ENCODE data around the gene RRP12.

RRP12 gene

DNA sequence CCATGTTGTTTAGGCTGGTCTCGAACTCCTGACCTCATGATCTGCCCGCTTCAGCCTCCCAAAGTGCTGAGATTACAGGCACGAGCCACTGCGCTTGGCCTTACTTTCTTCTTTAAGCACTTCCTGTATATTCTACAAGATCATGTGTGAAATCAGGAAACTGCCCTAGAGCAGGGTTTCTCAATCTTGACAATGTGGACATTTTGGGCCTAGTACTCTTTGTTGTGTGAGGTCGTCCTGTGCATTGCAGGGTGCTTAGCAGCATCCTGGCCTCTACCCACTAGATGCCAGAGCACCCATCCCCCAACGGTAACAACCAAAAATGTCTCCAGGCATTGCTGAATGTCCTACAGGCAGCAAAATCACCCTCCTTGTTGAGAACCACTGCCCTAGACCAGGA, 24.7 kb downstream of the RRP12 start:
- no peak overlapping the region for H3K4me3 ChIP-seq (ENCODE audit: low read depth, low read length)
- DNase-seq (ENCODE audit: low read depth), result no peak

DNA sequence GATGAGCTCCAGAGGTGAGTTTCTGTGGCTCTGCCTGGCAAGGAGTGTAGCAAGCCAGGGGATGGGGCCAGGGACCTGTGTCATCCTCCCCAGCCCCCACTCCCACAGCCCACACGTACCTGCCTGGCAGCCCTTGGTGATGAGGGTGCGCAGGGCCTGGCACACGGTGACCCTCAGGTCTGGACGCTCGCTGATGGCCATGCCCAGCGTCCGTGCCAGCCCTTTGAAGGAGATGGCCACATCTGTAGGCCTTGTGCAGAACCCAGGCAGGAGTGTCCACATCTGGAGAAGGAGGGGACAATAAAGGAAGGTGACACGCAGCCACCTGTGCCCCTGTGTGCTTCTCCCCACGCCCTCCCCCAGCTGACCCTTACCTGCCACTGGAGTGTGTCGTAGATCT, 27.7 kb downstream of the RRP12 start:
- no peak for DNase-seq (ENCODE audit: low read depth)
- no peak overlapping the region for H3K4me3 ChIP-seq (ENCODE audit: low read depth, low read length)

DNA sequence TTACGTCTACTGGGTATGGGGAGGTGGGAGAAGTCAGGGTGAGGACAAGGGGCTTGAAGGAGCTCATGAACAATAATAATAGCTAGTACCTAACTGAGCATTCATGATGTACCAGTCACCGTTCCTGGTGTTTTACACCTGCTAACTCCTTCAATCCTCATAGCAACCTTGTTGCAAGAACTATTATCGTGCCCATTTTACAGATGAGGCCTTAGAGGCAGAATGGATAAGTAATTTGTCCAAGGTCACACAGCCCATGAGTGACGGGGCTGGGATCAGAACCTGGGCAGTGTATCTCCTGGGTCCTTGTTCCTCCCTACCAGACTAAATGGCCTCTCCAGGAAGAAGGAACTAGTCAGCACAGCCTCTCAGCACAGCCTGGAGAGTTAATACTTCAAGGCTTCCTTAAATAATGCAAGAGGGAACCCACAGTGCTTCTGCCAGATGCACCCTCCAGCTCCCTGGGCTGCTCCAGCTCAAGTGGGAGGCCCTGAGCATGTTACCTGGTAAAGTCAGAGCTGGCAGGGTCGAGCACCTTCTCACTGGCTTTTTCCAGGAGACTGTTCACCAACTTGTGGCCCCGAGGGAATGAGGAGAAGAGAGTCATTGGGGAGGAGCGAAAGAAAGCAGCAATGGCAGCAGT, 28.8 kb downstream of the RRP12 start:
- no peak overlapping the region for H3K4me3 ChIP-seq (ENCODE audit: low read depth, low read length)
- DNase-seq (ENCODE audit: low read depth), result no peak

DNA sequence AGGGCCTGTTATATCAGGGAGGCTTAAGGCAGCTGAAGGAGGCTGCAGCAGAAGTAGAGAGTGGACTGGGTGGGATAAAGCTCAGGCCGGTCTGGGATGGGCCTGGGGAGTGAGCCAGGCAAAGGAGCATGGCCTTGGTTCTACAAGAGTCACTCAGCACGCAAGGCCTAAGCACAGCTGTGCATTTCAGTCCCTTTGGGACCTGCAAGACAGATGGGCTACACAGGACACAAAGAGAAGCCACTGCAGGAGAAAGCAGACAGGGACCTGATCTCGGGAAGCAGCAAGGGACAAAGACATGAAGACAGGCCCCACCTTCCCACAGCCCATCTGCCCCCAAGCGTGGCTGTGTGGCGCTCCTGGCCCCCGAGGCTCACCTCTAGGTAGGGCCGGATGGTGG, 29.4 kb downstream of the RRP12 start:
- no peak for DNase-seq (ENCODE audit: low read depth)
- no peak overlapping the region for H3K4me3 ChIP-seq (ENCODE audit: low read depth, low read length)

- DNase-seq (ENCODE audit: low read depth), result no peak
- H3K4me3 ChIP-seq (ENCODE audit: low read depth, low read length), result no peak overlapping the region
Observed at GRCh38 chr10:97367126-97367649, 34.0 kb downstream of the RRP12 start.

- DNase-seq (ENCODE audit: low read depth), result no peak
- no peak overlapping the region for H3K4me3 ChIP-seq (ENCODE audit: low read depth, low read length)
Observed at GRCh38 chr10:97366572-97366971, 34.6 kb downstream of the RRP12 start.

DNA sequence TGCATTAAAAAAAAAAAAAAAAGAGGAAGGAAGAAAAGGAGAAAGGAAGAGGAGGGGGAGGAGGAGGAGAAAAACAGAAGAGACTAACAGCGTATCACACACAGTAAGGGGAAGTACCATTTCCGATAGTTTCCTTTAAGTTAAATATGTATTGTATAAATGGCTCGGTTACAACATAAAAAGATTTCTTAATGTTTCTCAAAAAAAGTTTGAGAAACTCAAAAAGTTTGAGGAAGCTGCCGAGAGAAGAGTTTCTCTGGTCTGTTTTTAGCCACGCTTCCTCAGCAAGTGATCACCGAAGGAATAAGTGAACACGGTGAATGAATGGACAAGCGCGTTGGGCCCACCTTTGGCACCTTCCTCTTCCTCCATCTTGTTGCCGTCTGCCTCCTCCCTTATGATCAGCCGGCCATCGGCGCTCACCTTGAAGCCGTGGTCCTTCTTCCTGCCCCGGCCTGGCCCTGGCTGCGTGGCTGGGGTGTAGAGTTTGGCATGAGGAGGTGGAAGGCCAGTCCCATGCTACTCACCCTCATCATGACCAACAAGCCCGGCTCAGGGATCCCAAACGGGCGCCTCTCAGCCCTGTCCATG, 35.3 kb downstream of the RRP12 start:
- no peak overlapping the region for H3K4me3 ChIP-seq (ENCODE audit: low read depth, low read length)
- no peak for DNase-seq (ENCODE audit: low read depth)

GRCh38 chr10:97363071-97363470, 38.1 kb downstream of the RRP12 start:
- no peak for DNase-seq (ENCODE audit: low read depth)
- H3K4me3 ChIP-seq (ENCODE audit: low read depth, low read length), result no peak overlapping the region

DNA sequence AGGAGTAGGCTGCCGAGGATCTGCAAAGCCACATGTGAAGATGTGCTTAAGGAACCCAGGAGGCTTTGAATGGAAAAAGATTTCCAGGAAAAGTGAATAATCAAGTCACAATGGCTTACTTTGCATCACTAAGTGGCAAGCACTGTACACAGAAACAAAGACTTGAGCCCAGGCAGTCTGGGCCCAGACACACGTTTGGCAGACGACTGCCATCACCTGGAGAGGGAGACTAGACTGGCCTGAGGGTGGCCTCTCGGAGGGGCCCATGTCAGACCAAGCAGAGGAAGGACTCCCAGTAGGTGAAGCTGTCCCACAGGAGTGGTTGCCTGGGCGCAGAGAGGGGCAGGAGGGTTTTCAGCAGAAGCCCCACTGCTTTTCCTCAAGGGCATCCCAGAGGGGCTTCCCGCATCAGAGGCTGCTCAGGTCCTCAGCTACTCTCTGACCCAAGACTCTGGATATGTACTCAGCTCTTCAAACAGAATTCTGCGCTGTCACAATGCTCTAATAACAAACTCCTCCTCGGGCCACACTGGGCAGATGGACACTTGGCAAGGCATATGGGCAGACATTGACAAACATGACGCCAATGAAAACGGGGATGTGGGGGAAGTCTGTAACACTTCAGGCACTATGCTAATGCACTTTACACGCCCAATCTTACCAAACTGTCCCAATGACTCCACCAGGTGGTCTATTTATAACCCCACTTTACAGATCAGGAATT, 38.7 kb downstream of the RRP12 start:
- no peak for DNase-seq (ENCODE audit: low read depth)
- no peak overlapping the region for H3K4me3 ChIP-seq (ENCODE audit: low read depth, low read length)

DNA sequence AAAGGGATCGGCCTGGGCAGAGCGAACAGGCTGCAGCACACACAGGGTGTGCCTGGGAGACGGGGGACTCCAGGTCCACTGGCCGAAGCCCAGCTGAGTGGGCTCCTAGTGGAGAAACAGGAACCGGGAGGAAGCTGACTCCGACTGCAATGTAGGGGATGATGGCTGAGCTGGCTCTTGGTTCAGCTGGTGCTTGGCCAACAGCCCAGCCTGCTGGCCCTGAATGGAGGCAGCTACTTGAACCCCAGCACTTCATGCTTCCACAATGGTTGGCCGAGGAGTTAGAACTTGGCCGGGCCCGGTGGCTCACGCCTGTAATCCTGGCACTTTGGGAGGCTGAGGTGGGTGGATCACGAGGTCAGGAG, 39.6 kb downstream of the RRP12 start:
- no peak for DNase-seq (ENCODE audit: low read depth)
- H3K4me3 ChIP-seq (ENCODE audit: low read depth, low read length), result no peak overlapping the region

GRCh38 chr10:97360705-97361536, 40.2 kb downstream of the RRP12 start:
- H3K4me3 ChIP-seq (ENCODE audit: low read depth, low read length), result no peak overlapping the region
- no peak for DNase-seq (ENCODE audit: low read depth)

DNA sequence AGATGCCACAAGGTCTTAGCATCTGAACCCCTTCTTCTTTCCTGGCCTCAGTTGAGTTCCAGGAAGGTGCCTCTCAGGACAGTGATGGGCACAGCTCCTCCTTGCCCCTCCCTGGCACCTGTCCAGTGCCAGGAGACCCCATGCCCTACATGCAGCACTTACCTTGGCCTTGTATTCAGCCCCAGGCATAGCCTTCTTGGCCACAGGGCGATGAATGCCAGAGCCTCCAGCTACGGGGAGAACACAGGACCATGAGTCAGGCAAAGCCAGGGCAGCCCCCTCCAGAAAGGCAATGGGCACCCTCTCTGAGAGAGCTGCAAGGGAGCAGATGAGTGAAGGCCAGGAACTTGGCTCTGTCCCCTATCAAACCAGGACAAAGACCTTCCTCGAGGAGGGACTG, 42.4 kb downstream of the RRP12 start:
- DNase-seq (ENCODE audit: low read depth), result no peak
- no peak overlapping the region for H3K4me3 ChIP-seq (ENCODE audit: low read depth, low read length)

GRCh38 chr10:97358349-97358748, 42.8 kb downstream of the RRP12 start:
- no peak for DNase-seq (ENCODE audit: low read depth)
- no peak overlapping the region for H3K4me3 ChIP-seq (ENCODE audit: low read depth, low read length)

- DNase-seq (ENCODE audit: low read depth), result no peak
- H3K4me3 ChIP-seq (ENCODE audit: low read depth, low read length), result no peak overlapping the region
Observed at GRCh38 chr10:97356918-97357317, 44.2 kb downstream of the RRP12 start.

DNA sequence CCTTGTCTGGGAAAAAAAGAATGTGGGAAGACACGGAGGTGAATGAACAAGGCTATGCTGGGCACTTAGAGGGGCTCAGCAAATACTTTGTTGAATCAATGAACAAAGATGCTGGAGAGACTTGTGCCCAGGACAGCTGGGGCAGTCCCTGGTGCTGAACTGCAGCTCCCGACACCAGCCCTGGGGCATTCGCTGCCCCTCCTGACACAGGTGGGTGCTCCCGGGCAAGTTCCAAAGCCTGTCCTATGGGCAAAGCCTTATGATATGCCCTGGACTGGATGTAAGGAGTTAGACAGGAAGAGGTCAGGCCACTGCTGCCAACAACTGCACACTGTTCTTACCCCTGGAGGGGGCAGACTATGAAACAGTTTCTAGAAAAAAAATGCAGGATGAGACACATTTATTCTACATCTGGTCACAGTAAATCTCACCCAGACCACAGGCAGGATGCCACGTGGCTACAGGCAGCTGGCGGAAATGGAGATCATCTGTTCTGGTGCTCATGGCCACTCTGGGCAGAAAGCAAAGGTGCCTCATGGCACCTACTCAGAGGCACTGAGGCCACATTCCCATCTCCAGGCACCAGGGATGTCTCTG, 44.7 kb downstream of the RRP12 start:
- H3K4me3 ChIP-seq (ENCODE audit: low read depth, low read length), result no peak overlapping the region
- no peak for DNase-seq (ENCODE audit: low read depth)

GRCh38 chr10:97355571-97355975, 45.6 kb downstream of the RRP12 start:
- H3K4me3 ChIP-seq (ENCODE audit: low read depth, low read length), result no peak overlapping the region
- DNase-seq (ENCODE audit: low read depth), result no peak

GRCh38 chr10:97353945-97354344, 47.2 kb downstream of the RRP12 start:
- DNase-seq (ENCODE audit: low read depth), result no peak
- no peak overlapping the region for H3K4me3 ChIP-seq (ENCODE audit: low read depth, low read length)

GRCh38 chr10:97349752-97350513, 51.2 kb downstream of the RRP12 start:
- DNase-seq (ENCODE audit: low read depth), result no peak
- H3K4me3 ChIP-seq (ENCODE audit: low read depth, low read length), result no peak overlapping the region

DNA sequence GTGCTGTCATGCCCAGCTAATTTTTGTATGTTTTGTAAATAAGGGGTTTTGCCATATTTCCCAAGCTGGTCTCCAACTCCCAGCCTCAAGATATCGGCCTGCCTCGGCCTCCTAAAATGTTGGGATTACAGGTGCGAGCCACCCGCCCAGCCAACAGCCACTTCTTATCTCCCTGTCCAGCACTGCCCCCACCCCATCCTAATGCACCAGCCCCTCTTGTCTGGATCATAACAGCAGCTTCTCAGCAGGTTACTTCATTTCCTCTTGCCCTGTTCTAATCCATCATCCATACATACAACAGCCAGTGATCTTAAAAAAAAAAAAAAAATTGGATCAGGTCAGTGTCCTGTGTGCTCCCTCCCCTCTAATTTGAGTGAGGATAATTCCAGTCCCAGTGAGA, 53.8 kb downstream of the RRP12 start:
- no peak for DNase-seq (ENCODE audit: low read depth)
- H3K4me3 ChIP-seq (ENCODE audit: low read depth, low read length), result no peak overlapping the region

Data from skeletal muscle cell (primary cell).